HG03432 (cell line): Measurements from ENCODE around the gene CD82.
A peak's percentile ranks its signal among the peaks of the same experiment; 100 is the strongest.
"Not testable (repeated sequence)": the region's sequence is repeated elsewhere in the genome, so short reads cannot be mapped to it uniquely, and the experiment has no call there.

ENCODE experiments used
- ATAC-seq: cut with Tn5 transposase; IDR thresholded peaks from one replicate; pipeline ENCODE4 v1.9.1; 2021; ENCODE audit warnings: mild to moderate bottlenecking, moderate library complexity; ENCODE audit not compliant: unreplicated experiment

The CD82 gene

DNA sequence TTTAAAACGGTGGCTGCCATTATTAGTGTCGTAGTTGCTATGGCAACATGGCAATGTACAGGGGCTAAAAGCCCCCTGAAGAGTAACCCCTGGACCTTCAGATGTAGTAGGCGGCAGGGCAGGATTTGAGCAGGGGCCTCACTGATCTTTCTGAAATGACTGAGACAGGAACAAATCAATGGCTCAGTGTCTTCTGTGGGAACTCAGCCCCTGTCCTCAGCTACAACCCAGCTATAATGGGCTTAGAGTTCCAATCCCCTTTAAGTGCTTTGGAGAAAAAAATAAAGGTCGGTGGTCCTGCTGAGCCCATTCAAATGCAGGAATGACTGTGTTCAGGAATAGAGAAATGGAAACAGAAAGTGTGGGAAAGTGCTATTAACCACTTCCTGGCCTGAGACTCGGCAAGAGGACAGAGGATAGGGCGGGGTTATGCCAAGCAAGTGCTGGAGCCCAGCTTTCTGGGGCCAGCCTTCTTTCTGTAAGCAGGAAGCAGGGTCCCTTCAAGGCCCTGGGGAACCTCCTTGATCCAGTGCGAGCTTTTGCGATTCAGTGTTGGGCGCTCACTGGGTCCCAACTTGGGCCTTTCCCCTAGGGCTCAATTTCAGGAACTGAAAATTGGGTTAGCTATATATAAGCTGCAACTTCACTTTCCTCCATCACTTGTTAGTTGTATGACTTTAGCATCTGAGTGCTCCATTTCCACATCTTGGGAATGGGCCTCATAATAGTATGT, 6.1 kb upstream of the CD82 start:
- ATAC-seq: peak; percentile 77

DNA sequence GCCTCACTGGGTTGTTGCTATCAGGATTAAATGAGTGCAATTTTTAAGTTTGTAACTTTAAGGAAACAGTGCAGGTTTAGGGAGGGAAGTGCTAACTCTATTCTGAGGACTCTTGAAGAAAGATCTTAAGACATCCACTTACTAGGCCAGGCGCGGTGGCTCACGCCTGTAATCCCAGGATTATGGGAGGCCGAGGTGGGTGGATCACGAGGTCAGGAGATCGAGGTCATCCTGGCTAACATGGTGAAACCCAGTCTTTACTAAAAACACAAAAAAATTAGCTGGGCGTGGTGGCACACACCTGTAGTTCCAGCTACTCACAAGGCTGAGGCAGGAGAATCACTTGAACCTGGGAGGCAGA, 5.5 kb upstream of the CD82 start:
- ATAC-seq: not testable (repeated sequence)

DNA sequence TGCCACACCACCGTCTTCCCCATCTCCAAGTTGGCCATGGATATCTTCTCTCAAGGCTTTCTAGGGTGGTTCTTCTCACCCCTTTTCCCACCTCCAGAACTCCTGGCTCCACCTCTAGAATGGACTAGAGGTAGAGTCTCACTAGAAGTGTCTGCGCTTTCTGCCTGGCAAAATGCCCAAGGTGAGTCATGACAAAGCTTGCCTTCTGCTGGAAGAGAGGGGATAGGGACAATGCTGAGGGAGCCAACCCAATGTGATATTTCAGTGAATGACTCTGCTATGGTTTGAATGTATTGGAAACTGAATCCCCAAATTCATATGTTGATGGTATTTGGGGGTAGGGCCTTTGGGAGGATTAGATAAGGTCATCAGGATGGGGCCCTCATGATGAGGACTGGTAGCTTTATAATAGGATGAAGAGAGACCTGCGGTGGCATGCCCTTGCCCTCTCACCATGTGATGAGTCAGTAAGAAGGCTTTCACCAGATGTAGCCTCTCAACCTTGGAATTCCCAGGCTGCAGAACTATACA, 4.1 kb upstream of the CD82 start:
- ATAC-seq: no peak

DNA sequence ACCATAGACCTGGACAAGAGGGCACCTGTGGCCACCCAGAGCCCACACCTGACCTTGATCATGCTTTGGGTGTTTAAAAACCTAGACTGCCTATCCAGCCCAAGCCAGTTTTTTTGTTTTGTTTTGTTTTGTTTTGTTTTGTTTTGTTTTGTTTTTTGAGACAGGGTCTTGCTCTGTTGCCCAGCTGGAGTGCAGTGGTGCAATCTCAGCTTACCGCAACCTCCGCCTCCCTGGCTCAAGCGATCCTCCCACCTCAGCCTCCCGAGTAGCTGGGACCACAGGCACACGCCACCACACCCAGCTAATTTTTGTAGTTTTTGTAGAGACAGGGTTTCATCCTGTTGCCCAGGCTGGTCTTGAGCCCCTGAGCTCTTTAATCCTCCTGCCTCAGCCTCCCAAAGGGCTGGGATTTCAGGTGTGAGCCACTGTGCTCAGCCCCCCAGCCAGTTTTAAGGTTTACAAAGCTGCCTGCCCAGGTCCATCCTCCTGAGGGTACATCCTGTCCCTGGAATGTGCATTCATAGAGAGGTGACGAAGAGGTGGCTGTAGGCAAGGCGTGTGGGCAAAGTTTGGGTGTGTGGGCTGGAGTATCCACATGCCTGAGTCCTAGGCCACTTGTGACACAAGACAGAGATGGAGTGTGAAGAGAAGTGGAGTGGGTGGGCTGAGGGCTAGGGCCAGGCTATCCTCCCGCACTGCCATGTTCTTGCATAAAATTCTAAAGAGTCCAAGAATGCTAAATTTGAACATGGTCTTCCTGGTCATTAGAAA, 3.3 kb upstream of the CD82 start:
- ATAC-seq: no peak

DNA sequence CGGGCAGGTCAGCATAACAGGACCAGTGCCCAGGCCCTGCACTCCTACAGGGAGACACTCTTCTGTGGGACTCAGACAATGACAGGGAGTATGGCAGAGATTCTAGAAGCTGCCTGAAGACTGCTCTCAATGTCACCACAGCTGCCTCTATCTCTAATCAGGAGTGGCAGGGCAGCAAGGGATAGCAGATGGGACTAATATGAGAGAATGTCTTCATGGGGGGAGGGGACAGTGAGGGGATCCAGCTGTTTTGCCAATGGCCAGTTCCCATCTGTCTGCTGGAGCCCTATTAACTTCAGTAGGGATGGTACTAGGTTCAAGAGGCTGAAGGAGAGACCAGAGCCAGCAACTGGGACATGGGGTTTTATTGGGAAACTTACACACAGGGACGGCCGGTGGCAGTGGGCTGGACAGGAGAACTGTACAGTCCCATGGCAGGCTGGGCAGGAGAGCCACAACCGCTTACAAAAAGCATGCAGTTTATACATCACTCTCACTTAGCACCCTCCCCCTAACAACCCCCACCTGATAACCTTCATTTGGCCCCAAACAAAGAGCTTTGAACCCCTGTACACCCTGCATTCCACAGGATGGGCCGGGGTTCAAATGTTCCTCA, 2.5 kb upstream of the CD82 start:
- ATAC-seq: no peak

DNA sequence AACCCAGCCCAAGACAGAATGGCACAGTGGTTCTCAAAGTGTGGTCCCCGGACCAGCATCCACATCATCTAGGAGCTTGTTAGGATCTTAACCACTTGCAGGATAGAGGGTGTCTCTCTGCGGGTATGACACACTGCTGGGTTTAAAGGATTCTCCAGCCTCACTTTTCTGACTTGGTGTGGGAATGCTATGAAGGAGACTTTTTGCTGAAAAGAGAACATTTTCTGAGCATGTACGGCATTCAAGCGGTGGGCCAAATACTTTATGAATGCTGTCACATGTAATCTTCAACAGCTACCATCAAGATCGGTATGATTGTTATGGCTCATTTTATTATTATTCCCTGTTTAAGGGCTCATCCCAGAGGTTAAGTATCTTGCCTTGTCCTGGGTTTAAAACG, 1.8 kb upstream of the CD82 start:
- ATAC-seq: no peak

DNA sequence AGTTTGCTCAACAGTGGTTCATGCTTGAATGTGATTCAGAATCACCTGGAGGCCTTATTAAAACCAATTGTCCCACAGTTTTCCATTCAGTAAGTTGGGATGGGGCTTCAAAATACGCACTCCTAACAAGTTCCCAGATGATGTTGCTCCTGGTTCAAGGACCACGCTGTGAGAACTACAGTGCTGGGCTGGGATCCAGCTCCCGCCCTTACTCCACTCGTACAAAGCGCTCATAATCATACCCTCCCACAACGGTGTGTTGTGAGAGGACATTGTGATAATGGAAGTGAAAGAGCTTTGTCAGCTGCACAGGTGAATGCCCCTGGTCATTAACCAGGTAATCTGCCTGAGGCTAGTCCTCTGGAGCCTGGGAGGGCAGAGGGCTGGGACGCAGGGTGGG, 1.3 kb upstream of the CD82 start:
- no peak for ATAC-seq

DNA sequence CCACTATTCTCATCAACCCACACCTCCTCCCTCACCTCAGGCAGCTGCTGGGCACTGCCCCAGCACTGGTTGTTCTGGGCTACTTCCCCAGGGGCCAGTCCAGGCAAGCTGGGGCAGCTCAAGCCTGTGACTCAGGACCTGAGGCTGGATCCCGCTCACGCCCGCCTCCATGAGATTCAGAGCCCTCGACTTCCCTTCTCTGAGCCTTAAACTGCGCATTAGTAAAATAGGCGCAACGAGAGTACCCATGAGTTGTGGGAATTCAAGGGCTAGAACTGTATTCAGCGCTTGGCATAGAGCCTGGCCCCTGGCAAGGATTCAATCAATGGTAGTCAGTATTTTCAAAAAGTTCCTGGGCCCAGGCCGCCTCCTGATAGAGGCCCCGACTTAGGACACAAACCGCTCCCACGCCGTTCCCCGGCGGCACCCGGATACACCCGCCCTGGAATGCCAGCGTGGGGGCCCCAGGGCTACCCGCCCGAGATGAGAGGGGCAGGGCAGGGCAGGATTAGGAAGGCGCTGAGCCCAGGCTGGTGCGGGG, 723 bp upstream of the CD82 start:
- ATAC-seq: no peak

DNA sequence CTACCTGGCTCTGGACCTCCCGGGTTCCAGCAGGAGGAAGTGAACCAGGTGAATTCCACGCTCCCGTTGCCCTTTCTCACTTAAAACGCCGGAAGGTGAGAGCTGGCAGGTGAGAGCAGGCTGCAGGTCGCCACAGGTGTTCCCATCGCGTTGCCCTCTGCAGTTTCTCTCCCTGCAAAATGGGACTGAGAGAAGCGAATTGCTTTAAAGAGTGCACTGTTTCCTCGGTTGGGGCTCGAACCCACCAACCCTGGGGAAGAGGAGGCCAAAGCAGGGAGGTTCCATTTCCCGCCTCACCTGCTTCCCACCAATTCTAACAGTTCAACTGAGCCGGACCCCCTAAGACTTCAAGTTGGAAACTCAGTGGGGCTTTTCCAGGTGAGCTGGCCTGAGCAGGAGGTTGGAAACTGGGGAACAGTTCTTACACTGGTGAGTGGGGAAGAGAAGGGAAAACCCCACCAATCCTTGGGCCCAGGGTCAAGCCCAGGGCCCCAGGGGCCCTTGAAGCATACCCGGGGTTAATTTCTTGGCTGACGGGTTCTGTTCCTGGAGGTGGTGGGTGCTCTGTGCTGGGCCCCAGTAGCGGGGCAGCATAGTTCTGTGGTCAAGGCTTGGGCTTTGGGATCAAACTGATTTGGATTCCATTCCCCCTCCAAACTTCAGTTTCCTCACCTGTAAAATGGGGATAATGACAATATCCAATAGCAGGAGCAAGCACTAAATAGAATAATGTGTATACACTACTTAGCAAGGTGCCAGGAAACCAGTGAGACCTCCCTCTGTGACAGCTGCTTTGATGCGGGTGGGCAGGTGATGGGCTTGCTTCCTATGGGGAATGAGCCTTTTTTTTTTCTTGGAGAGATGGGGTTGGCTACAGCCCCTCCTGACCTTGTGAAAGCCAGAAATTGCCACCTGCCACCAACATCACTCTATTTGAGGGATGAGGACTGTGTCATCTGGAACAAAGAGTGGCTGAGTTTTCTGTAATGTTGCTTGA, 788 bp downstream of the CD82 start:
- ATAC-seq: no peak

DNA sequence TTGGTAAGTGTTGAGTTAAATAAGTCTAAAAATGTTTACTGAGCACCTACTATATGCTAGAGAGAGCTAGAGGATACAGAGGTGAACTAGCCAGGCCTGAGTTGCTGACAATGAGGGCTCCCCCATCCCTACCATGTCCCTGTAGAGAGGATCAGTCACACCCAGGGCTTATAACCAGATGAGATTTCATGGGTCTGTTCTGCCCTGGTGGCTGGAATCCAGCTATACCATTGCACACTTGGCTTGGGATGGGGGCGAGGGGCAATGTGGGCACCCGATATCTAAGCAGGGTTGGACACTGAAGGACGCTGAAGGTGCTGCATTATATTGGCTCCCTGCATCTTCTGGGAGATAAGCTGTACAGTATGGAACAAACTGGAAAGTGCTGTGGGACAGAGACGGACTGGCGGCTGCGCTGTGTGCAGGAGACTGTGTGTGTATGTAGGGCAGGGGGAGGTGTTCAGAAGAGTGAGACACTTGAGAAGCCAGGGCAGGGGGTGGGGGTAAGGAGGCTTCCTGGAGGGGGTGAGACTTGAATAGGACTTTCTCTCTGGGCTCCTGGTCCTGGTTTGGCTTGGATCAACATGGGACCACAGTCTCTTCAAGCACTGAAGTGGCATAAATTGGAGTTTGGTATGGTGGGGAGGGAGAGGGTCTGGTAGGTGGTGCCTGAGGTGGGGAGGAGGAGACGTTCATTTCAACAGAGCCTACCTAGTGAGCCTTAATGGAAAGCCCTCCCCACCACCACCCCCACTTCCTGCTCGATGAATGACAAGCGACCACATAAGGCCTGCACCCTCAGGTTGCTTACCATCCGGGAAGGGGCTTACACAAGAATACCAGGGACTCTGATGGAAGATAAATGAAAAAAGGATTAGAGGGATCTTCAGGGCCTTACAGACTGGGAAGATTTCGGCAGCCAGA, 1.8 kb downstream of the CD82 start:
- ATAC-seq: no peak

DNA sequence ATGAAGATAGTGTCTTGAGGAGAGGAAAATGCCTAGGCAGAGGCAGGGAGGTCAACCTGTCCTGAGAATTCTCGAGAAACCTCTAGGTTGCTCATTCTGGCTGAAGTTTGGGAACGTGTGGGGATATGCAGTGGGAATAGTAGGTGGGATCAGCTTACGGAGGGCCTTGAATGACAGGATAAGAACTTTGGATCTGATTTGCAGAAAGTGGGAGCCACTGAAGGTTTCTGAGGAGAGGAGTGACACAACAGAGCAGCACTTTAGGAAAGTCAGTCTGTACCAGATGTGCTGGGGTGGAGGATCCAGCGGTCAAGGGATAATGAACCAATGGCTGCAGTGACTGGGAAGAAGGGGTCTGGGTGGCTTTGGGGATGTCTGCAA, 2.4 kb downstream of the CD82 start:
- no peak for ATAC-seq

DNA sequence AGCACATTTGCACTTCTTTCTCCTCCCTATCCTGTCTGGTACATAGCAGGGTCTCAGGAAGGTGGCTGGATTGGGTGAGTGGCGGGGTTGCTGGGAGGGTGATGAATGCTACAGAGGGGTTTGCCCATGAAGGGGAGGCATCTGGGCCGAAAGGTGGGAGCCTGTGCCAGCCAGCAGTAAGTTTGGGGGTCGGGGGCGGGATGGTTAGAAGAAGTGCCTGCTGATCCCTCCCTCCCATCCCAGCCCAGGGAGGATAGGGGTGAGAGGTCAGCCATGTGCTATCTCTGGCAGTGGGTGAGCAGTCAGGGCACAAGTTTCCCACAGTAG, 2.8 kb downstream of the CD82 start:
- ATAC-seq: no peak

DNA sequence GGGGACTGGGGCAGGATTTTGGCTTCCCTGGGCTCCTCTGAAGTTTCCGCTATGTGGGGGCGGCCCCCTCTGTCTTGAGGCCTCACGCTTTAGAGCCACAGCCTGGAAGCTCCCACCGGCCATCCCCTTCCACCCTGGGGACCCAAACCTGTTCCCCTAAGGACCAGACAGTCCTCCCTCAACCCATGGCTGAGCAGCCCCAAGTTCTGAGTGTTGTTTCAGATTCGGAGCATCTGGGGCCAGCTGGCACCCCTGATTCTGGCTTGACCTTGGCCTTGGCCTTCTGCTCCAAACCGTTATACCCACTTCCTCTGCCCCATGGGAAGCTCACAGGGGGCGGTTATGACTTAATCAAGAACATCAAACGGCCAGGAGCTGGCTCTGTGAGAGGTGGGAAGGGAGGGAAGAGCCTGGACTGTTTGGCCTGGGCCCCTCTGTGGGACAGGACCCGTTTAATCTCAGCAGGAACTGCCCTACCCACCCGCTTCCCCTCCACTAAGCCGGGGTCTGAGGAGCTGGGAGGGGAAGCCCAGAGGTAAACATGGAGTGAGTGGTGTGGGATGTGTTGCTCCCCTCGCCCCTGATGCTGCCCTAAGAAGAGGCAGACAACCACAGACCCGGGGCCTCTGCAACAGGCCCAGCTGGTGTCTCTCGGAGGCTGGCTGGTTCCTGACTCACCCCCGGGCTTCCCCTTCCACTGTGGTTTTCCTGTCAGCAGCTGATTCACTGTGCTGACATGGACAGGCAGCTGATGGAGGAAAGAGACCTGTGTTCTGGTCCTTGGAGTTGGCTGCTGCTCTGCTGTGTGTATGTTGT, 3.4 kb downstream of the CD82 start:
- ATAC-seq: peak; percentile 46

DNA sequence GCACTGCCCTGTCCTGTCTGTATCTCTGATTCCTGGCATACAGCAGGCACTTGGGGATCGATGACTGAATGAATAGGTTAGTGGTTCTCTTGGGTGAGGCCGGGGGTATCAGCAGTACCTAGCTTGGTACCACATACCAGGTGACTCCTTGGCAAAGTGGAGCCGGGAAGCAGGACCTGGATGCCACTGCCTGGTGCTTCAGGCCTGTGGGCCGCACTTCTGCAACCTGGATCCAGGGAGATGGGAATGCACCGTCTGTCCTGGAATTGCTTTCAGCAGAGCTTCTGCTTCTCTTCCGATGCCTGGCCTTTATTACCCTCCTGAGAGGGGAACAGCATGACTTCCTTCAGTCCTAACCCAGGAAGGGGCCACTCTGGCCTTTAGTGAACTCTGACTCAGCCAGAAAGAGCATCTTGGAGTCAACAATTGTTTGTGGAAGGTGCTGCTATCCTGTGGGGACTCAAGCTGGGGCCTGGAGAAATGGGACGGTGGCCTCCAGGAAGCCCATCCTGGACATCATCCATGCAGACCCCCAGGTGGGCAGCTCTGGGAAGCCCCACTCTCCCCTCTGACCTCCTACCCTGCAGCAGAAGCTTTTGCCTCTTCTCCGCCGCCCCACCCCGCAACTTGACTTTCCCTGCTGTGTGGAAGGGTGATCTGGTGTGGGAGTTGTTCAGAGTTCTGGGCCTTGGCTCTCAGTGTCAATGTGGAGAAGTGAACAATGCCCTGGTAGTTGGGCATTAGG, 5.1 kb downstream of the CD82 start:
- no peak for ATAC-seq

DNA sequence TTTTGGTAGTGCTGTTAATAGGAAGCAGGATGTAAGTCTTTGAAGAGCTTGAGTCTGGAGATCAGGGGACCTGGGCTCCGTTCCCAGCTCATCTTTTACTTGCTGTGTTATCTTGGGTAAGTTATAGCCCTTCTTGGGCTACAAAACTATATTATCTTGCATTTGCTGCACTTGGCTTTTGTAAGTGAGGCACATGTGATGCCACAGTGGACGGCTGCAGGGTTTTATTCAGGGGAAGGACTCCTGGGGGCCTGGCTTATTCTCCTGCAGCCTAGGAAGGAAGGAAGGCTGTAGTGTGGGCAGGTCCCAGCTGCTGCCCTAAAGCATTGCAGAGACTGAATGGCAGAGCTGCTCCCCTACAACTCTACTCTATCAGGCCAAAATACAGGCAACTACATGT, 6.4 kb downstream of the CD82 start:
- ATAC-seq: no peak

DNA sequence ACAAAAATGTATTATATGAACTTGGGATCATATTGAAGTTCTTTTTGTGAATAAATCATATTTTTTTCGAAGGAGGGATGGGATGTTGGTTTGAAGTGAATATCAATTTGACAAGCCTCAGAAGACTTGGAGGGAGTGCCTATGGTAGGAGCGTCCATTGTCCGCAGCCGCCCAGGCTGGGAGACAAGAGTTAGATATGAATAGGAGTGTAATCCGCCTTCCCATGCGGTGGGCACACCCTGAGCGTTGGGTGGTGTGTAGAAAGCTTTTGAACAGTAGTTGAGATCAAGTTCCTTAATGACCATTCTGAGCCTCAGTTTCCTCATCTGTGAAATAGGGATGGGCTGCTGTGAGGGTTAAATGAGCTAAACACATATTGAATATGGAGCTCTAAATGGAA, 7.0 kb downstream of the CD82 start:
- no peak for ATAC-seq

DNA sequence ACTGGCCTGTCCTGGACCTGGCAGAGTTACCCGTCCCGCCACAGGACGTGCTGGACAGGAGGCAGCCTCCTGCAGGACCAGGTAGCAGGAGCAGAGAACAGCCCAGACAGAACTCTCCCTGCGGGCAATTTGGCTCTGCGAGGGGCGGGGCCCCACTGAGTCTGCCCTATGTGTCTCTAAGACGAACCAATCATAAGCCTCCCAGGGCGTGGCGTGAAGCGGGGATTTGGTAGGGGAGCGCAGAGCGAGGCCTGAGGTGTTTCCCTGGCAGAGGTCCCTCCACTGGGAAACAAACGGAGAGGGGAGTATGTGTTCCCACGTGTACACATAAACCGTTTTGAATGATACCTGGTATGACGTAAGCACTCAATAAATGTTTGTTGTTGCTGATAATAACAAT, 7.4 kb downstream of the CD82 start:
- no peak for ATAC-seq

DNA sequence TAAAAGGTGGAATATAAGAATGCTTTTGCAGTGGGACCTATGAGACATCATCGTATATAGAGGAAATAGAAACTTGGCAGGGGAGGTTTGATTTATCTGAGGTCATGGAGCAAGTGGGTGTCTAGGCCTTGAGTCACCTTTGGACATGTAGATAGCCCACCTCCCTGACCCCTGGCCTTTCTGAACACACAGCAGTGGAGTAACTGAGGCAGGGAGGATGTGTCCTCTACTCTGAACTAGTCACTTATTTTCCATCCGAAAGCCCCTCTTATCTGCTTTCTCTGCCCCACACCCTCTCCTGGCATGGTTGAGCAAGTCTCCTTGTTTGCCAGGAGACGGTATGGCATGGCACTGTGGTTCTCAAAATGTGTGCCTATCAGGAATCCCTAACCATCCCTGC, 7.9 kb downstream of the CD82 start:
- ATAC-seq: no peak
